Measurements from ENCODE around the gene LPAR5. TPM values are rescaled to one million over a fixed set of nuclear protein-coding genes. Genes with fewer than 3 reads are reported as not detected.

Gene LPAR5
- total and polyA plus RNA-seq, 2 of the 13 experiments (the other 11 are each of a cell fraction or from before 2014, with no cell fraction given): 0.09 to 0.32 TPM

DNA sequence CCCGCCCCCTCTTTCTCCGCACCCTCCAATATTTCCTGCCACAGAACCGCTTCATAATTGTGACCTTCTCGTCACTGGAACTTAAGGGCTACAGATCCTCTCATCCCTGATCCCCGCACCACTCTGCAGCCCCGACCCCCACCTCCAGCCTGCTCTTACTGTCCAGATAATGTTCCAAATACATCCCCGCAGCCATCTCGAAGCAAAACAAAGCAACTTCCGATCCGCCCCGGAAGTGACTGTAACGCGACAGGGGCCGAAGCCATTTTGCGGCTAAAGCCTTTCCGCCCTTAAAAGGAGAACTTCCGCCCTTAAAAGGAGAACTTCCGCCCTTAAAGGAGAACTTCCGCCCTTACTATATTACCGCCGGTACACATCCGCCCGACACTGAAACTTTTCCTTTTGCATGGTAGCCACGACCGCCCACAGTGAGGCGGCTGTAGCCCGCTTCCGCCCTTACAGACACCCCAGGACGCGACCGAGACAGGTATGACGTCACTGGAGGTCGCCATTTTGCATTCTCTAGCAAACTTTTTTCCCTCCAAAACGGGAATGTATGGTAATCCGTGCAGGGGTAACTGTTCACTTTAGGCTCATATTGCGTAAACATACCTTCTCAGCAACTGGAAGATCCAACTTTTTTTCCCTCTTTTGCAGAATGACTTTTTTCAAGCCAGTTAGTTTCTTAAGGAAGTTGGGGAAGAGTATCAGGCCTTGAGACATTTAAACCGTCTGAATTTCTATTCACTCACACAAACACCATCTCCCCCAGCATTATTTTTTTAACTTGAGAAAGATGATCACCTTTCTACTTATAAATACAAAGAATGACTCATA, 27.4 kb upstream of the LPAR5 start, which contains the start of gene ING4 (continued):
- TF ChIP-seq, protein P1, sequence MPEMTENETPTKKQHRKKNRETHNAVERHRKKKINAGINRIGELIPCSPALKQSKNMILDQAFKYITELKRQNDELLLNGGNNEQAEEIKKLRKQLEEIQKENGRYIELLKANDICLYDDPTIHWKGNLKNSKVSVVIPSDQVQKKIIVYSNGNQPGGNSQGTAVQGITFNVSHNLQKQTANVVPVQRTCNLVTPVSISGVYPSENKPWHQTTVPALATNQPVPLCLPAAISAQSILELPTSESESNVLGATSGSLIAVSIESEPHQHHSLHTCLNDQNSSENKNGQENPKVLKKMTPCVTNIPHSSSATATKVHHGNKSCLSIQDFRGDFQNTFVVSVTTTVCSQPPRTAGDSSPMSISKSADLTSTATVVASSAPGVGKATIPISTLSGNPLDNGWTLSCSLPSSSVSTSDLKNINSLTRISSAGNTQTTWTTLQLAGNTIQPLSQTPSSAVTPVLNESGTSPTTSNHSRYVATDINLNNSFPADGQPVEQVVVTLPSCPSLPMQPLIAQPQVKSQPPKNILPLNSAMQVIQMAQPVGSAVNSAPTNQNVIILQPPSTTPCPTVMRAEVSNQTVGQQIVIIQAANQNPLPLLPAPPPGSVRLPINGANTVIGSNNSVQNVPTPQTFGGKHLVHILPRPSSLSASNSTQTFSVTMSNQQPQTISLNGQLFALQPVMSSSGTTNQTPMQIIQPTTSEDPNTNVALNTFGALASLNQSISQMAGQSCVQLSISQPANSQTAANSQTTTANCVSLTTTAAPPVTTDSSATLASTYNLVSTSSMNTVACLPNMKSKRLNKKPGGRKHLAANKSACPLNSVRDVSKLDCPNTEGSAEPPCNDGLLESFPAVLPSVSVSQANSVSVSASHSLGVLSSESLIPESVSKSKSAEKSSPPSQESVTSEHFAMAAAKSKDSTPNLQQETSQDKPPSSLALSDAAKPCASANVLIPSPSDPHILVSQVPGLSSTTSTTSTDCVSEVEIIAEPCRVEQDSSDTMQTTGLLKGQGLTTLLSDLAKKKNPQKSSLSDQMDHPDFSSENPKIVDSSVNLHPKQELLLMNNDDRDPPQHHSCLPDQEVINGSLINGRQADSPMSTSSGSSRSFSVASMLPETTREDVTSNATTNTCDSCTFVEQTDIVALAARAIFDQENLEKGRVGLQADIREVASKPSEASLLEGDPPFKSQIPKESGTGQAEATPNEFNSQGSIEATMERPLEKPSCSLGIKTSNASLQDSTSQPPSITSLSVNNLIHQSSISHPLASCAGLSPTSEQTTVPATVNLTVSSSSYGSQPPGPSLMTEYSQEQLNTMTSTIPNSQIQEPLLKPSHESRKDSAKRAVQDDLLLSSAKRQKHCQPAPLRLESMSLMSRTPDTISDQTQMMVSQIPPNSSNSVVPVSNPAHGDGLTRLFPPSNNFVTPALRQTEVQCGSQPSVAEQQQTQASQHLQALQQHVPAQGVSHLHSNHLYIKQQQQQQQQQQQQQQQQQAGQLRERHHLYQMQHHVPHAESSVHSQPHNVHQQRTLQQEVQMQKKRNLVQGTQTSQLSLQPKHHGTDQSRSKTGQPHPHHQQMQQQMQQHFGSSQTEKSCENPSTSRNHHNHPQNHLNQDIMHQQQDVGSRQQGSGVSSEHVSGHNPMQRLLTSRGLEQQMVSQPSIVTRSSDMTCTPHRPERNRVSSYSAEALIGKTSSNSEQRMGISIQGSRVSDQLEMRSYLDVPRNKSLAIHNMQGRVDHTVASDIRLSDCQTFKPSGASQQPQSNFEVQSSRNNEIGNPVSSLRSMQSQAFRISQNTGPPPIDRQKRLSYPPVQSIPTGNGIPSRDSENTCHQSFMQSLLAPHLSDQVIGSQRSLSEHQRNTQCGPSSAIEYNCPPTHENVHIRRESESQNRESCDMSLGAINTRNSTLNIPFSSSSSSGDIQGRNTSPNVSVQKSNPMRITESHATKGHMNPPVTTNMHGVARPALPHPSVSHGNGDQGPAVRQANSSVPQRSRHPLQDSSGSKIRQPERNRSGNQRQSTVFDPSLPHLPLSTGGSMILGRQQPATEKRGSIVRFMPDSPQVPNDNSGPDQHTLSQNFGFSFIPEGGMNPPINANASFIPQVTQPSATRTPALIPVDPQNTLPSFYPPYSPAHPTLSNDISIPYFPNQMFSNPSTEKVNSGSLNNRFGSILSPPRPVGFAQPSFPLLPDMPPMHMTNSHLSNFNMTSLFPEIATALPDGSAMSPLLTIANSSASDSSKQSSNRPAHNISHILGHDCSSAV (CRISPR knock-in tag; IDR thresholded peaks at IDR 0.05; ENCODE audit: borderline replicate concordance): no peak
- TF ChIP-seq ZNF598 (CRISPR knock-in tag; IDR thresholded peaks at IDR 0.05; ENCODE audit: borderline replicate concordance): peak; percentile 67; the same call in 1 of the 2 replicates
- TF ChIP-seq, protein P2, sequence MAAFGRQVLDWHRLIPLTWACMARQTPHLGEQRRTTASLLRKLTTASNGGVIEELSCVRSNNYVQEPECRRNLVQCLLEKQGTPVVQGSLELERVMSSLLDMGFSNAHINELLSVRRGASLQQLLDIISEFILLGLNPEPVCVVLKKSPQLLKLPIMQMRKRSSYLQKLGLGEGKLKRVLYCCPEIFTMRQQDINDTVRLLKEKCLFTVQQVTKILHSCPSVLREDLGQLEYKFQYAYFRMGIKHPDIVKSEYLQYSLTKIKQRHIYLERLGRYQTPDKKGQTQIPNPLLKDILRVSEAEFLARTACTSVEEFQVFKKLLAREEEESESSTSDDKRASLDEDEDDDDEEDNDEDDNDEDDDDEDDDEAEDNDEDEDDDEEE (CRISPR knock-in tag; IDR thresholded peaks at IDR 0.05): no peak
- no peak for TF ChIP-seq KAT7 (CRISPR knock-in tag; IDR thresholded peaks at IDR 0.05; ENCODE audit: borderline replicate concordance)
- TF ChIP-seq KDM5A (IDR thresholded peaks at IDR 0.05; ENCODE audit: borderline replicate concordance, low read length): peak; percentile 98
- TF ChIP-seq SNAI1 (CRISPR knock-in tag; IDR thresholded peaks at IDR 0.05; ENCODE audit: borderline replicate concordance): no peak
- TF ChIP-seq, protein P3, sequence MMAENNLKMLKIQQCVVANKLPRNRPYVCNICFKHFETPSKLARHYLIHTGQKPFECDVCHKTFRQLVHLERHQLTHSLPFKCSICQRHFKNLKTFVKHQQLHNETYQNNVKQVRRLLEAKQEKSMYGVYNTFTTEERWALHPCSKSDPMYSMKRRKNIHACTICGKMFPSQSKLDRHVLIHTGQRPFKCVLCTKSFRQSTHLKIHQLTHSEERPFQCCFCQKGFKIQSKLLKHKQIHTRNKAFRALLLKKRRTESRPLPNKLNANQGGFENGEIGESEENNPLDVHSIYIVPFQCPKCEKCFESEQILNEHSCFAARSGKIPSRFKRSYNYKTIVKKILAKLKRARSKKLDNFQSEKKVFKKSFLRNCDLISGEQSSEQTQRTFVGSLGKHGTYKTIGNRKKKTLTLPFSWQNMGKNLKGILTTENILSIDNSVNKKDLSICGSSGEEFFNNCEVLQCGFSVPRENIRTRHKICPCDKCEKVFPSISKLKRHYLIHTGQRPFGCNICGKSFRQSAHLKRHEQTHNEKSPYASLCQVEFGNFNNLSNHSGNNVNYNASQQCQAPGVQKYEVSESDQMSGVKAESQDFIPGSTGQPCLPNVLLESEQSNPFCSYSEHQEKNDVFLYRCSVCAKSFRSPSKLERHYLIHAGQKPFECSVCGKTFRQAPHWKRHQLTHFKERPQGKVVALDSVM (CRISPR knock-in tag; IDR thresholded peaks at IDR 0.05): peak; percentile 52; the same call in 1 of the 2 replicates
- peak; percentile 15 for TF ChIP-seq TBL1XR1 (IDR thresholded peaks at IDR 0.05; ENCODE audit: borderline replicate concordance, low read length, partially characterized antibody)
- no peak for TF ChIP-seq ATF7-NPFF (CRISPR knock-in tag; IDR thresholded peaks at IDR 0.05; ENCODE audit: low read depth)
- TF ChIP-seq SOX5 (CRISPR knock-in tag; IDR thresholded peaks at IDR 0.05; ENCODE audit: borderline replicate concordance): peak; percentile 55
- no peak for TF ChIP-seq TEAD2 (CRISPR knock-in tag; IDR thresholded peaks at IDR 0.05)
- TF ChIP-seq, protein P4, sequence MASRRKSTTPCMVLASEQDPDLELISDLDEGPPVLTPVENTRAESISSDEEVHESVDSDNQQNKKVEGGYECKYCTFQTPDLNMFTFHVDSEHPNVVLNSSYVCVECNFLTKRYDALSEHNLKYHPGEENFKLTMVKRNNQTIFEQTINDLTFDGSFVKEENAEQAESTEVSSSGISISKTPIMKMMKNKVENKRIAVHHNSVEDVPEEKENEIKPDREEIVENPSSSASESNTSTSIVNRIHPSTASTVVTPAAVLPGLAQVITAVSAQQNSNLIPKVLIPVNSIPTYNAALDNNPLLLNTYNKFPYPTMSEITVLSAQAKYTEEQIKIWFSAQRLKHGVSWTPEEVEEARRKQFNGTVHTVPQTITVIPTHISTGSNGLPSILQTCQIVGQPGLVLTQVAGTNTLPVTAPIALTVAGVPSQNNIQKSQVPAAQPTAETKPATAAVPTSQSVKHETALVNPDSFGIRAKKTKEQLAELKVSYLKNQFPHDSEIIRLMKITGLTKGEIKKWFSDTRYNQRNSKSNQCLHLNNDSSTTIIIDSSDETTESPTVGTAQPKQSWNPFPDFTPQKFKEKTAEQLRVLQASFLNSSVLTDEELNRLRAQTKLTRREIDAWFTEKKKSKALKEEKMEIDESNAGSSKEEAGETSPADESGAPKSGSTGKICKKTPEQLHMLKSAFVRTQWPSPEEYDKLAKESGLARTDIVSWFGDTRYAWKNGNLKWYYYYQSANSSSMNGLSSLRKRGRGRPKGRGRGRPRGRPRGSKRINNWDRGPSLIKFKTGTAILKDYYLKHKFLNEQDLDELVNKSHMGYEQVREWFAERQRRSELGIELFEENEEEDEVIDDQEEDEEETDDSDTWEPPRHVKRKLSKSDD (CRISPR knock-in tag; IDR thresholded peaks at IDR 0.05; ENCODE audit: low read depth): peak; percentile 99
- no peak for TF ChIP-seq ZNF468 (CRISPR knock-in tag; IDR thresholded peaks at IDR 0.05)
- peak; percentile 72 for TF ChIP-seq ZFY (CRISPR knock-in tag; IDR thresholded peaks at IDR 0.05)

Data from HepG2 (cell line).